ENCODE measurements around the gene KCTD2. TPM values are rescaled to one million over a fixed set of nuclear protein-coding genes. Genes with fewer than 3 reads are reported as not detected.

Gene KCTD2
- total and polyA plus RNA-seq, 2 of the 13 experiments (the other 11 are each of a cell fraction or from before 2014, with no cell fraction given): 28.3 to 32.6 TPM

DNA sequence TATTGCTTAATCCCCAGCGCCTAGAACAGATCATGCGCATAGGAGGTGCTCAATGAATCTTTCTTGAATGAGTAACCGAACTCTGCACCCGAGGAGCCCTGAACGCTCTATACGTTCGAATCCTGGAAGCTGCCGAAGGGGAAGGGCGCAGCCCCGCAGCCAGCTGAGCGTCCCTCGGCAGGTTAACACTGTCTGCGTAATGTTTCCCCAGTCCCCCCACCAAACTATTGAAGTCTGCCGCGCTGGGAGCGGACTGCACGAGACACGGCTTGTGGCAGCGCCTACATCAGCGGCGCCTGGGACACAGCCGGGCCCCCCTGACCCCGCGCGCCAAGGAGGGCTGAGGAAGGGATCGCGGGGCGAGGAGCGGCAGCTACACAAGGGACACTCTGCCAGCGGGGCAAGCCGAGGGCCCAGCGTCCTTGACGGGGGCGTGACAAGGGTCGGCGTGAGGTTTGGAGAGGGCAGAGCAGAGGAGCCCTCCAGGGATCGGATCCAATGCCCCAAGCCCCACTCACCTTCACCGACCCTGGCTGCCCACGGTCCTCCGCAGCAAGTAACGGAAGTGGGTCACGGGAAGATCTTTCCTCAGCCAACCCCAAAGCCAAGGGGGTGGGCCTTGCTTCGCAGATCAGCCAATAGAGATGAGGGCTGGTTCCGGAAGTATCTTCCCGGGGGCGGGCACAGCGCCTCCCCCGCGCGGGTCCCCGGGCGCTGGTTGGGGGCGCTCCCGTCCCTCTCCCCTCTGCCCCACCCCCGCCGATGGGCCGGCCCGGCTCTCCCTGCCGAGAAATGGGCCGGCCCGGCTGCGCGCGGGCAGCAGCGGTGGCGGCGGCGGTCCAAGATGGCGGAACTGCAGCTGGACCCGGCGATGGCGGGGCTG lies at the start of gene KCTD2, which contains the start of gene ATP5PD (continued):
- TF ChIP-seq THRA (CRISPR knock-in tag; IDR thresholded peaks at IDR 0.05; ENCODE audit: borderline replicate concordance) (peak; percentile 58; the same call in 1 of the 2 replicates), PAF1 (CRISPR knock-in tag; IDR thresholded peaks at IDR 0.05) (no peak), PRDM4 (CRISPR knock-in tag; IDR thresholded peaks at IDR 0.05; ENCODE audit: borderline replicate concordance) (peak; percentile 32; the same call in 1 of the 2 replicates), ZNF549 (CRISPR knock-in tag; IDR thresholded peaks at IDR 0.05) (no peak), MAFF (IDR thresholded peaks at IDR 0.05; ENCODE audit: low read depth, low read length) (no peak), KAT7 (CRISPR knock-in tag; IDR thresholded peaks at IDR 0.05; ENCODE audit: borderline replicate concordance) (peak; percentile 96), EED (CRISPR knock-in tag; IDR thresholded peaks at IDR 0.05) (peak; percentile 13; the same call in 1 of the 2 replicates), THAP8 (CRISPR knock-in tag; IDR thresholded peaks at IDR 0.05; ENCODE audit: borderline replicate concordance) (peak; percentile 67; the same call in 1 of the 2 replicates), PAWR (CRISPR knock-in tag; IDR thresholded peaks at IDR 0.05; ENCODE audit: borderline replicate concordance) (no peak), ZNF263 (CRISPR knock-in tag; IDR thresholded peaks at IDR 0.05) (peak; percentile 42; the same call in 1 of the 2 replicates), SNAPC4 (CRISPR knock-in tag; IDR thresholded peaks at IDR 0.05) (peak; percentile 28; the same call in 1 of the 2 replicates), SP2 (CRISPR knock-in tag; IDR thresholded peaks at IDR 0.05) (peak; percentile 98), RCOR2 (CRISPR knock-in tag; IDR thresholded peaks at IDR 0.05) (no peak), ZBTB42 (CRISPR knock-in tag; IDR thresholded peaks at IDR 0.05) (no peak), PHF8 (CRISPR knock-in tag; IDR thresholded peaks at IDR 0.05) (peak; percentile 96), ZNF468 (CRISPR knock-in tag; IDR thresholded peaks at IDR 0.05) (no peak), NCOA1 (CRISPR knock-in tag; IDR thresholded peaks at IDR 0.05) (0 out of 2 replicates have a peak, but pooled peaks have one; percentile 67), LCORL (IDR thresholded peaks at IDR 0.05) (no peak), LCORL (CRISPR knock-in tag; IDR thresholded peaks at IDR 0.05) (peak; percentile 89; the same call in 1 of the 2 replicates)

Measured in HepG2 (cell line).